Forelimb muscle (tissue), 1 donor: ENCODE measurements around the gene RARRES1. TPM values are rescaled to one million over a fixed set of nuclear protein-coding genes. Genes with fewer than 3 reads are reported as not detected.

Experiments used
- polyA plus RNA-seq: library from polyadenylated mRNA; unstranded; fragments of 120-200 nt; gene quantifications from one replicate; pipeline ENCODE4 v1.2.1, GENCODE V29; 2013; ENCODE audit not compliant: insufficient read length

Gene RARRES1
- polyA plus RNA-seq, 1 donor, result 2.6 TPM

Other genes starting within 250 kb of the RARRES1 start
- 88.4 TPM for gene MLF1, start 161.3 kb downstream of the RARRES1 start, polyA plus RNA-seq
- 36.5 TPM for gene GFM1, start 87.9 kb downstream of the RARRES1 start, polyA plus RNA-seq
- gene LXN, start 59.8 kb downstream of the RARRES1 start, polyA plus RNA-seq, result 17.1 TPM
- gene MFSD1, start 69.6 kb upstream of the RARRES1 start, polyA plus RNA-seq, result 25.1 TPM